WTC11 (cell line): ENCODE results near the gene BCL7B. TPM values are rescaled to one million over a fixed set of nuclear protein-coding genes. Genes with fewer than 3 reads are reported as not detected.

ENCODE experiments used
- ATAC-seq: fragments of 200-7000 bp; cut with Tn5 transposase; 2 replicates; pipeline ENCODE4 v1.10.0; 2021; ENCODE audit warnings: mild to moderate bottlenecking, moderate library complexity
- CTCF ChIA-PET: fragments of 300-600 bp; sonication (Branson Sonifier 250); formaldehyde crosslinking; loops from one replicate; lab custom pipeline; 2021; ENCODE audit warnings: antibody characterized with exemption; lab: Charles Lee
- POLR2A ChIA-PET: fragments of 350-600 bp; sonication (Branson Sonifier 250); formaldehyde crosslinking; loops from one replicate; lab custom pipeline; 2021; ENCODE audit warnings: antibody characterized with exemption; lab: Charles Lee
- DNase-seq: peaks from one replicate; pipeline ENCODE4 v3.0.0; 2021; ENCODE audit warnings: low spot score
- H3K27ac Mint-ChIP-seq: 2 replicates; pipeline ENCODE4 v1.8.0; 2021; ENCODE audit warnings: mixed read lengths
- H3K27me3 Mint-ChIP-seq: 2 replicates; pipeline ENCODE4 v1.8.0; 2021; ENCODE audit warnings: low read depth, mild to moderate bottlenecking, moderate library complexity, mixed read lengths
- H3K36me3 Mint-ChIP-seq: 2 replicates; pipeline ENCODE4 v1.8.0; 2021; ENCODE audit warnings: mixed read lengths
- H3K4me1 Mint-ChIP-seq: 2 replicates; pipeline ENCODE4 v1.8.0; 2022; ENCODE audit warnings: mixed read lengths
- H3K4me3 Mint-ChIP-seq: 2 replicates; pipeline ENCODE4 v1.8.0; 2021; ENCODE audit warnings: mild to moderate bottlenecking, moderate library complexity, mixed read lengths
- H3K9me3 Mint-ChIP-seq: 2 replicates; pipeline ENCODE4 v1.8.0; 2021; ENCODE audit warnings: mixed read lengths
- CREB1 ChIP-seq: sonication (generic); formaldehyde crosslinking; IDR thresholded peaks from 2 replicates; pipeline ENCODE4 v1.8.0; 2023; ENCODE audit warnings: mild to moderate bottlenecking, missing genetic modification reagents
- EMX1 ChIP-seq: fragments of 250-450 bp; sonication (Bioruptor Pico); IDR thresholded peaks from 2 replicates; pipeline ENCODE4 v1.8.0; 2021; ENCODE audit warnings: mild to moderate bottlenecking
- FOXJ3 ChIP-seq: sonication (generic); formaldehyde crosslinking; IDR thresholded peaks from 2 replicates; pipeline ENCODE4 v1.9.0; 2021; ENCODE audit warnings: missing genetic modification reagents, mild to moderate bottlenecking, borderline replicate concordance
- FOXP1 ChIP-seq: sonication (generic); formaldehyde crosslinking; IDR thresholded peaks from 2 replicates; pipeline ENCODE4 v1.8.0; 2022; ENCODE audit warnings: missing genetic modification reagents, mild to moderate bottlenecking, moderate library complexity, borderline replicate concordance
- JAZF1 ChIP-seq: fragments of 250-450 bp; sonication (Bioruptor Pico); IDR thresholded peaks from 2 replicates; pipeline ENCODE4 v1.9.0; 2021; ENCODE audit warnings: moderate library complexity, mild to moderate bottlenecking, inconsistent platforms
- NFE2L1 ChIP-seq: sonication (generic); formaldehyde crosslinking; IDR thresholded peaks from 2 replicates; pipeline ENCODE4 v1.8.1; 2023; ENCODE audit warnings: missing genetic modification reagents
- NR3C1 ChIP-seq: sonication (generic); formaldehyde crosslinking; conservative IDR thresholded peaks from 2 replicates; pipeline ENCODE4 v1.8.1; 2023; ENCODE audit warnings: low read depth, mild to moderate bottlenecking, missing genetic modification reagents
- OVOL2 ChIP-seq: fragments of 250-450 bp; sonication (Bioruptor Pico); IDR thresholded peaks from 2 replicates; pipeline ENCODE4 v1.9.0; 2021; ENCODE audit warnings: mild to moderate bottlenecking, borderline replicate concordance
- RORB ChIP-seq: fragments of 250-450 bp; sonication (Bioruptor Pico); IDR thresholded peaks from 2 replicates; pipeline ENCODE4 v1.9.0; 2021; ENCODE audit warnings: mild to moderate bottlenecking
- SP1 ChIP-seq: sonication (generic); formaldehyde crosslinking; conservative IDR thresholded peaks from 2 replicates; pipeline ENCODE4 v1.8.1; 2022; ENCODE audit warnings: missing genetic modification reagents
- TEAD4 ChIP-seq: sonication (generic); formaldehyde crosslinking; IDR thresholded peaks from 2 replicates; pipeline ENCODE4 v1.8.0; 2022; ENCODE audit warnings: mild to moderate bottlenecking, missing genetic modification reagents
- ZNF317 ChIP-seq: sonication (generic); formaldehyde crosslinking; IDR thresholded peaks from 2 replicates; pipeline ENCODE4 v1.8.1; 2023; ENCODE audit warnings: low read depth, mild to moderate bottlenecking, moderate library complexity, missing genetic modification reagents, borderline replicate concordance
- ZNF423 ChIP-seq: fragments of 250-450 bp; sonication (Bioruptor Pico); IDR thresholded peaks from 2 replicates; pipeline ENCODE4 v2.1.2; 2022; ENCODE audit warnings: mild to moderate bottlenecking, moderate library complexity
- total RNA-seq: library from RNA; stranded (reverse); gene quantifications from 3 replicates; pipeline ENCODE4 v1.2.3, GENCODE V29; 2021
- TF ChIP-seq, protein P1 (sequence below): sonication (generic); formaldehyde crosslinking; IDR thresholded peaks from 2 replicates; pipeline ENCODE4 v1.8.1; 2023; ENCODE audit warnings: mild to moderate bottlenecking, missing genetic modification reagents
- TF ChIP-seq, protein P2 (sequence below): fragments of 250-450 bp; sonication (Bioruptor Pico); IDR thresholded peaks from 2 replicates; pipeline ENCODE4 v1.8.0; 2021; ENCODE audit warnings: mild to moderate bottlenecking
- TF ChIP-seq, protein P3 (sequence below): sonication (generic); formaldehyde crosslinking; IDR thresholded peaks from 2 replicates; pipeline ENCODE4 v1.8.1; 2023; ENCODE audit warnings: mild to moderate bottlenecking, missing genetic modification reagents, moderate library complexity
- TF ChIP-seq, protein P4 (sequence below): sonication (generic); formaldehyde crosslinking; IDR thresholded peaks from 2 replicates; pipeline ENCODE4 v1.8.0; 2022; ENCODE audit warnings: mild to moderate bottlenecking, missing genetic modification reagents

Gene BCL7B
- total RNA-seq, 1 experiment from 2014 or later, result 28.5 TPM

DNA sequence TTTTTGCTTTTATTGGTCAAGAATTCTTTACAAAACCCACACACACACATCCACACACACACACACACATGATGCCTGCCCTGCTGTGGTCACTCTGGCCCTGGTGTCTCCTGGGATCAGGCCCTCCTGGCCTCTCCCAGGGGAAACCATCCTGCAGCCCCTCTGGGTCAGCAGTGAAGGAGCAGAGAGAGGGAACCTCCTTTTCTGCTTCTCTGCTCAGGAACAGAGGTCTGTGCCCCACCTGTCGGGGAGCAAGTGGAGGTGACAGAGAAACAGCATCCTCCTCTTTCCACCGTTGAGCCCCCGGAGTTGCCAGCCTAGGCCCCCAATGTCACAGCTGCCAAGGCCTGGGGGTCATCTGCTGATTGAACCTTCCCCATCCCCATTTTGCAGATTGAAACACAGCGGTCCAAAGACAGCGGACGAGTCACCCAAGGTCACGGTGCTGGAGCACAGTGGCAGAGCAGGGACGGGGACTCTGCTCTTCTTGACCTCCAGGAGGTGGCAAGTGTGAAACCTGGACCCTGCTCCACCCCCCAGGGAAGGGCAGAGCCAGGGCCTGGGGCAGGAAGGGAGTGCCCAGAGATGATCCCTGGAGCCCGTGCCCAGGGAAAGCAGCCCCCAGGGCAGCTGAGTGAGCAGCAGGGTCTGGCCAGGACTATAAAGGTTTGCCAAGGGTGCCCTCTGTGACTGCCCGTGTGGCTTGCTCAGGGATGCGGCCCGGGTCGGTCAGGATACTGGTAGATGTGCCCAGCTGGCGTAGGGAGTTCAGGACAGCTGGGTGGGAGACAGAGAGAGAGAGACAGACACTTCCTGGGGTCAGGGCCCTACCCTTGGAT is 35.9 kb upstream of the BCL7B start (continued):
- TF ChIP-seq, protein P1, sequence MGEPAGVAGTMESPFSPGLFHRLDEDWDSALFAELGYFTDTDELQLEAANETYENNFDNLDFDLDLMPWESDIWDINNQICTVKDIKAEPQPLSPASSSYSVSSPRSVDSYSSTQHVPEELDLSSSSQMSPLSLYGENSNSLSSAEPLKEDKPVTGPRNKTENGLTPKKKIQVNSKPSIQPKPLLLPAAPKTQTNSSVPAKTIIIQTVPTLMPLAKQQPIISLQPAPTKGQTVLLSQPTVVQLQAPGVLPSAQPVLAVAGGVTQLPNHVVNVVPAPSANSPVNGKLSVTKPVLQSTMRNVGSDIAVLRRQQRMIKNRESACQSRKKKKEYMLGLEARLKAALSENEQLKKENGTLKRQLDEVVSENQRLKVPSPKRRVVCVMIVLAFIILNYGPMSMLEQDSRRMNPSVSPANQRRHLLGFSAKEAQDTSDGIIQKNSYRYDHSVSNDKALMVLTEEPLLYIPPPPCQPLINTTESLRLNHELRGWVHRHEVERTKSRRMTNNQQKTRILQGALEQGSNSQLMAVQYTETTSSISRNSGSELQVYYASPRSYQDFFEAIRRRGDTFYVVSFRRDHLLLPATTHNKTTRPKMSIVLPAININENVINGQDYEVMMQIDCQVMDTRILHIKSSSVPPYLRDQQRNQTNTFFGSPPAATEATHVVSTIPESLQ (CRISPR knock-in tag), result no peak

GRCh38 chr7:73586911-73587310 is 29.4 kb upstream of the BCL7B start:
- Mint-ChIP-seq H3K9me3 (no peaks in the 10 kb centered on the region), H3K36me3 (no peaks in the 10 kb centered on the region), H3K4me1 (no peaks in the 10 kb centered on the region; the same call in 1 of the 2 replicates), H3K4me3 (no peak overlapping the region; the same call in 1 of the 2 replicates), H3K27ac (no peak overlapping the region), H3K27me3 (peaks cover 62% of the 10 kb centered on the region)
- no peak for DNase-seq
- POLR2A ChIA-PET, result no interaction called here
- TF ChIP-seq EMX1 (CRISPR knock-in tag) (no peak), SP1 (CRISPR knock-in tag) (no peak), FOXP1 (CRISPR knock-in tag) (no peak), RORB (CRISPR knock-in tag) (no peak), FOXJ3 (no peak)
- TF ChIP-seq, protein P2, sequence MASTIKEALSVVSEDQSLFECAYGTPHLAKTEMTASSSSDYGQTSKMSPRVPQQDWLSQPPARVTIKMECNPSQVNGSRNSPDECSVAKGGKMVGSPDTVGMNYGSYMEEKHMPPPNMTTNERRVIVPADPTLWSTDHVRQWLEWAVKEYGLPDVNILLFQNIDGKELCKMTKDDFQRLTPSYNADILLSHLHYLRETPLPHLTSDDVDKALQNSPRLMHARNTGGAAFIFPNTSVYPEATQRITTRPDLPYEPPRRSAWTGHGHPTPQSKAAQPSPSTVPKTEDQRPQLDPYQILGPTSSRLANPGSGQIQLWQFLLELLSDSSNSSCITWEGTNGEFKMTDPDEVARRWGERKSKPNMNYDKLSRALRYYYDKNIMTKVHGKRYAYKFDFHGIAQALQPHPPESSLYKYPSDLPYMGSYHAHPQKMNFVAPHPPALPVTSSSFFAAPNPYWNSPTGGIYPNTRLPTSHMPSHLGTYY (CRISPR knock-in tag), result no peak
- CTCF ChIA-PET, result interaction anchor here (0.6 to 4.7 kb wide), 8 partner anchors 9 to 274 kb away, joined by 3 to 30 read pairs (median 4); partner anchors contain the start of genes TBL2 and VPS37D
- ATAC-seq, result no peak

GRCh38 chr7:73585196-73585595 is 27.7 kb upstream of the BCL7B start:
- ChIA-PET POLR2A (no interaction called here), CTCF (interaction anchor here (1.2 to 4.7 kb wide), 3 partner anchors 22 to 149 kb away, joined by 3 to 30 read pairs (median 5); no protein-coding TSS in a partner anchor)
- no peaks in the 10 kb centered on the region; the same call in 1 of the 2 replicates for H3K4me1 Mint-ChIP-seq
- no peaks in the 10 kb centered on the region for H3K9me3 Mint-ChIP-seq
- peaks cover 64% of the 10 kb centered on the region for H3K27me3 Mint-ChIP-seq
- DNase-seq (no peak), ATAC-seq (no peak)
- no peak overlapping the region for H3K4me3 Mint-ChIP-seq
- no peak overlapping the region for H3K27ac Mint-ChIP-seq
- no peak for TF ChIP-seq TEAD4 (CRISPR knock-in tag)
- TF ChIP-seq ZNF423, result no peak
- TF ChIP-seq, protein P3, sequence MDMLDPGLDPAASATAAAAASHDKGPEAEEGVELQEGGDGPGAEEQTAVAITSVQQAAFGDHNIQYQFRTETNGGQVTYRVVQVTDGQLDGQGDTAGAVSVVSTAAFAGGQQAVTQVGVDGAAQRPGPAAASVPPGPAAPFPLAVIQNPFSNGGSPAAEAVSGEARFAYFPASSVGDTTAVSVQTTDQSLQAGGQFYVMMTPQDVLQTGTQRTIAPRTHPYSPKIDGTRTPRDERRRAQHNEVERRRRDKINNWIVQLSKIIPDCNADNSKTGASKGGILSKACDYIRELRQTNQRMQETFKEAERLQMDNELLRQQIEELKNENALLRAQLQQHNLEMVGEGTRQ (CRISPR knock-in tag), result no peak
- TF ChIP-seq, protein P4, sequence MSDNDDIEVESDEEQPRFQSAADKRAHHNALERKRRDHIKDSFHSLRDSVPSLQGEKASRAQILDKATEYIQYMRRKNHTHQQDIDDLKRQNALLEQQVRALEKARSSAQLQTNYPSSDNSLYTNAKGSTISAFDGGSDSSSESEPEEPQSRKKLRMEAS (CRISPR knock-in tag), result no peak
- no peak for TF ChIP-seq NR3C1 (CRISPR knock-in tag)
- no peak for TF ChIP-seq CREB1 (CRISPR knock-in tag)
- TF ChIP-seq JAZF1 (CRISPR knock-in tag), result no peak
- no peak for TF ChIP-seq OVOL2 (CRISPR knock-in tag)
- TF ChIP-seq ZNF317 (CRISPR knock-in tag), result no peak
- no peak for TF ChIP-seq NFE2L1 (CRISPR knock-in tag)
- no peaks in the 10 kb centered on the region for H3K36me3 Mint-ChIP-seq
